ENCODE results near the gene RUSC1.
A peak's percentile ranks its signal among the peaks of the same experiment; 100 is the strongest.
"Not testable (repeated sequence)": the region's sequence is repeated elsewhere in the genome, so short reads cannot be mapped to it uniquely, and the experiment has no call there.

The RUSC1 gene

GRCh38 chr1:155322953-155323728 is 2.4 kb downstream of the RUSC1 start:
- peak; percentile 89 for DNase-seq (ENCODE audit: low read depth)

GRCh38 chr1:155323729-155324036 is 3.0 kb downstream of the RUSC1 start:
- peak; percentile 76 for DNase-seq (ENCODE audit: low read depth)

- peak; percentile 86 for DNase-seq (ENCODE audit: low read depth)
Observed at GRCh38 chr1:155324037-155324716, 3.5 kb downstream of the RUSC1 start.

GRCh38 chr1:155324717-155325602 is 4.3 kb downstream of the RUSC1 start:
- DNase-seq (ENCODE audit: low read depth): no peak

GRCh38 chr1:155325603-155325893 is 4.9 kb downstream of the RUSC1 start:
- no peak for DNase-seq (ENCODE audit: low read depth)

GRCh38 chr1:155326020-155326526 is 5.4 kb downstream of the RUSC1 start:
- no peak for DNase-seq (ENCODE audit: low read depth)

- no peak for DNase-seq (ENCODE audit: low read depth)
Observed at GRCh38 chr1:155326631-155327037, 5.9 kb downstream of the RUSC1 start.

GRCh38 chr1:155327981-155328380 is 7.3 kb downstream of the RUSC1 start:
- DNase-seq (ENCODE audit: low read depth): no peak

GRCh38 chr1:155328856-155329255 is 8.2 kb downstream of the RUSC1 start:
- not testable (repeated sequence) for DNase-seq (ENCODE audit: low read depth)

GRCh38 chr1:155329980-155330598 is 9.4 kb downstream of the RUSC1 start:
- DNase-seq (ENCODE audit: low read depth): no peak

GRCh38 chr1:155334962-155335361 is 14.3 kb downstream of the RUSC1 start:
- no peak for DNase-seq (ENCODE audit: low read depth)

- no peak for DNase-seq (ENCODE audit: low read depth)
Observed at GRCh38 chr1:155339515-155340097, 18.9 kb downstream of the RUSC1 start.

- DNase-seq (ENCODE audit: low read depth): no peak
Observed at GRCh38 chr1:155342842-155343241, 22.1 kb downstream of the RUSC1 start.

GRCh38 chr1:155352631-155353030 is 31.9 kb downstream of the RUSC1 start:
- DNase-seq (ENCODE audit: low read depth): no peak

GRCh38 chr1:155360051-155360450 is 39.4 kb downstream of the RUSC1 start:
- DNase-seq (ENCODE audit: low read depth): no peak

GRCh38 chr1:155379180-155379579 is 58.5 kb downstream of the RUSC1 start:
- no peak for DNase-seq (ENCODE audit: low read depth)

- no peak for DNase-seq (ENCODE audit: low read depth)
Observed at GRCh38 chr1:155379631-155380090, 59.0 kb downstream of the RUSC1 start.

Data from HS-5 (cell line).